AG10803 (cell line): ENCODE measurements around the gene RXYLT1.

Experiments
- DNase-seq: peaks from one replicate; pipeline ENCODE4 v3.0.0; 2010; ENCODE audit warnings: low read depth
- H3K4me3 ChIP-seq: 2 replicates; pipeline ENCODE4 v1.5.1; 2011; ENCODE audit warnings: mild to moderate bottlenecking, low read length, control low read depth
- CTCF ChIP-seq: conservative IDR thresholded peaks from 2 replicates; pipeline ENCODE4 v1.5.1; 2011; ENCODE audit warnings: mild to moderate bottlenecking, low read length, control low read depth, inconsistent platforms

Gene RXYLT1

GRCh38 chr12:63790608-63790945 is 10.9 kb downstream of the RXYLT1 start:
- H3K4me3 ChIP-seq: no peak overlapping the region
- TF ChIP-seq CTCF: no peak
- no peak for DNase-seq

GRCh38 chr12:63792338-63792737 is 12.6 kb downstream of the RXYLT1 start:
- H3K4me3 ChIP-seq: no peak overlapping the region
- TF ChIP-seq CTCF: no peak
- no peak for DNase-seq

- no peak overlapping the region for H3K4me3 ChIP-seq
- no peak for TF ChIP-seq CTCF
- DNase-seq: no peak
These were observed 15.5 kb downstream of the RXYLT1 start for GRCh38 chr12:63795032-63795687.

- no peak overlapping the region for H3K4me3 ChIP-seq
- no peak for TF ChIP-seq CTCF
- DNase-seq: no peak
These were observed 16.2 kb downstream of the RXYLT1 start for GRCh38 chr12:63795944-63796343.

GRCh38 chr12:63802012-63802608 is 22.4 kb downstream of the RXYLT1 start:
- peak; percentile 30 for DNase-seq
- TF ChIP-seq CTCF: peak; percentile 70
- H3K4me3 ChIP-seq: no peak overlapping the region

- no peak for TF ChIP-seq CTCF
- peak; percentile 4 for DNase-seq
- H3K4me3 ChIP-seq: no peak overlapping the region
These were observed 25.0 kb downstream of the RXYLT1 start for GRCh38 chr12:63804746-63805145.
